IPS DF 4.7 (cell line): ENCODE measurements around the gene PUM2.
"Not testable (repeated sequence)": the region's sequence is repeated elsewhere in the genome, so short reads cannot be mapped to it uniquely, and the experiment has no call there.

Experiments
- DNase-seq: peaks from one replicate; pipeline ENCODE4 v3.0.0-alpha.2; 2013; ENCODE audit warnings: low spot score; ENCODE audit errors: extremely low read depth

PUM2 gene

DNA sequence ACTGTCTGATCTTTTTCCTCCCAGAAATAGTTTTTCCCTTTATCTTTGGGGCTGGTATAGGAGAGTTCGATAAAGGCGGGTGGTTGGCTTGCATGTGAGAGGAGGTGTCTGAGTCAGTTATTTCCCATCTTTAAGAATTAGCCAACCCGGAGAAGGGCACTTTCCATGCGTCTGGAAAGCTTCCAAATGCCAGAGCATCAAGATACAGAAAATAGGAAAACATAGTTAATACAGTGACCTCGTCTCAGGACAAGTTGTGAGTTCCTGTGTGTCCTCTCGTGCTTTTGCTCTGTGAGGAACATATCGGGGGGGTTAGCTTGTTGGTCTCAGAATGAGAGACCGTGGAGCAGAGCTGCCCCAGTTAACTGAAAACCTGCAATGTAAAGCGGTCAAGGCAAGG, 18.7 kb upstream of the PUM2 start:
- DNase-seq, result no peak

DNA sequence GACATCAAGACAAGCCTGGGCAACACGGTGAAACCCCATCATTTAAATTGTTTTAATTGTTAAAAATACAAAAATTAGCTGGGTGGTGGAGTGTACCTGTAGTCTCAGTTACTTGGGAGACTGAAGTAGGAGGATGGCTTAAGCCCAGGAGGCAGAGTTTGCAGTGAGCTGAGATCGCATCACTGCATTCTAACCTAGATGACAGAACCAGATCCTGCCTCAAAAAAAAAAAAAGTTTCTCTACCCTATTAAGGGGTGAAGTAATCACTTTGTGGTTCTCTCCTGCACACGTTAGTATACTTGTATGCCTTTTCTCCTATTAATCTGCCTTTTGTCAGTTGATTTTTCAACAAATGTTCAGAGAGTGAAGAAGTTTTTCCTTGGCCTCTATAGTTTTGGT, 18.1 kb upstream of the PUM2 start:
- no peak for DNase-seq

GRCh38 chr2:20367929-20368328, 17.3 kb upstream of the PUM2 start:
- not testable (repeated sequence) for DNase-seq

DNA sequence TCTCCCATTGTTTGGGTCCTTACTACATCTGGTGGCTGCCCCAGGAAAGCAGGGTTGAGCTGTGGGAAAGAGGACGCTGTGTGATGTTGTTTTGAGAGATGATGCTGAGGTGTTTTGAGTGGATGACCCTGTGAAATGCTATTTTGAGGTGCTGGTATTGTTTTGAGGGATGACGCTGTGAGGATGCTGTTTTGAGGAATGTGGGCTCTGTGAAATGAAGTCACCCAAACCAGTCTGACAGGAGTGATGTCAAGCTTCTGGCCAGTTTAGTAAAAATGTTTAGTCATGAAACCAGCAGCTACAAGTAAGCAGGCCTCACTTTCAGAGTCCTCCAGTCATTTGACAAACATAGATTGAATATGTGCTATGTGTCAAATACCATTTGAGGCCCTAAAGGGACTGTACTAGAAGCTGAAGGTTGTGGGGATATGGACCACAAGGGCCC, 16.1 kb upstream of the PUM2 start:
- DNase-seq, result no peak

DNA sequence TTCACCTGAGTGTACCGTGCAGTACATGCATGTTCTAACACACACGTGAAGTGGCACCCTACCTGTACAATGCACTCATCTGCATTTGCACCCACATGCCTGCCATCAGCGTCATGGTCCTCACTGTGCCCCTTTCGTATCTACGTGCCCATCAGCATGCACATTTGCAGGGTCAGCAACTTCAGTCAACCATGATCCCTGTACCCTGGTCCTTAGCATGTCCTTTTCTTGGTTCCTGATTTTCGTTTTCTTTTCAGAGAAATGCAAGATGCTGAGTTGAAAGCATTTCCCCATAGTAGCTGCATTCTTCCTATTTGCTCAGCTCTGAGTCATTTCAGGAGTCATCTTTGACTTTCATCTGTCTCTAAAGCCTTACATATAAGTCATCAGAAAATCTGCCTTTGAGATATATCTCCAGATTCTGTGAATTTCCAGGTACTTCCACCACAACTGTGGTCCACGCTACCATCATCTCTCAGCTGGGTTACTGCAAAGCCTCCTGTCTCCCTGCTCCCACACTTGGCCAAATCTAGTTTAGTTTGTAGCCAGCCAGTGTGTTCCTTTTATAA, 14.7 kb upstream of the PUM2 start:
- no peak for DNase-seq

DNA sequence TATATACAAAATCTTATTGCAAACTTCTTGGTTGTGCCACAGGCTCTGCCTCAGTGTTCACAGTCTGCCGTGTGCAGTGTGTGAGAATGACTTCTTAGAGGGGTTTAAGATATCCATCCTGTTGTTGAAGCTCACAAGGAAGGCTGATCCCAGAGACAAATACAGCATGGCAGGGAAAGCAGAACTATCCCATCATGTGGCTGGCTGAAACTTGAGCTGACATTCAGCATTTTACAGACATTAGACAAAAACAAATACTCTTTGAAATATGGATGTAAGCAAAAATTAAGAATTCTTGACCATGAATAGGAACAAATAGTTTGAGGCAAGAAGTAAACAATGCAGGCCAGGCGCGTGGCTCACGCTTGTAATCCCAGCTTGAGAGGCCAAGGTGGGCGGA, 12.9 kb upstream of the PUM2 start:
- DNase-seq, result no peak

- DNase-seq, result no peak
These were observed 12.2 kb upstream of the PUM2 start for GRCh38 chr2:20362701-20363435.

DNA sequence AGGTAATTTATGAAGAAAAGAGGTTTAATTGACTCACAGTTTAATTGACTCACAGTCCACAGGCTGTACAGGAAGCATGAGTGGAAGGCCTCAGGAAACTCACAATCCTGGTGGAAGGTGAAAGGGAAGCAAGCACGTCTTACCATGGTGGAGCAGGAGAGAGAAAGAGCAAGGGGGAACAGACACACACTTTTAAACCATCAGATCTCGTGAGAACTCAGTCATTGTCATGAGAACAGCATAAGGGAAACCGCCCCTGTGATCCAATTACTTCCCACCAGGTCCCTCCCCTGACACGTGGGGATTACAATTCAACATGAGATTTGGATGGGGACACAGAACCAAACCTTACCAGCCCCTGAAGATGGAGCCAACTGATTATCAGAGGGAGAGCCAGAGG, 11.2 kb upstream of the PUM2 start:
- DNase-seq, result no peak

DNA sequence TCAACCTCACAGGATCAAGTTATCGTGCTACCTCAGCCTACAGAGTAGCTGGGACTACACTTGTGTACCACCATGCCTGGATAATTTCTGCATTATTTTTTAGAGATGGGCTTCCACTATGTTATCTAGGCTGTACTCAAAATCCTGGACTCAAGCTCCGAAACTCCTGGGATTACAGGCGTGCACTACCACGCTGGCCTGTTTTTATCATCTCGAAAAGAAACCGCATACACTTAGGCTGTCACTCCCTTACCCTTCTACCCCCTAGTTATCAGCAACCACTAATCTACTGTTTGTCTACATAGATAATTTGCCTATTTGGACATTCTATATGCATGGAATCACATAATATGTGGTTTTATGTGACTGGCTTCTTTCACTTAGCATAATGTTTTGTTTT, 8.5 kb upstream of the PUM2 start:
- DNase-seq, result no peak

DNA sequence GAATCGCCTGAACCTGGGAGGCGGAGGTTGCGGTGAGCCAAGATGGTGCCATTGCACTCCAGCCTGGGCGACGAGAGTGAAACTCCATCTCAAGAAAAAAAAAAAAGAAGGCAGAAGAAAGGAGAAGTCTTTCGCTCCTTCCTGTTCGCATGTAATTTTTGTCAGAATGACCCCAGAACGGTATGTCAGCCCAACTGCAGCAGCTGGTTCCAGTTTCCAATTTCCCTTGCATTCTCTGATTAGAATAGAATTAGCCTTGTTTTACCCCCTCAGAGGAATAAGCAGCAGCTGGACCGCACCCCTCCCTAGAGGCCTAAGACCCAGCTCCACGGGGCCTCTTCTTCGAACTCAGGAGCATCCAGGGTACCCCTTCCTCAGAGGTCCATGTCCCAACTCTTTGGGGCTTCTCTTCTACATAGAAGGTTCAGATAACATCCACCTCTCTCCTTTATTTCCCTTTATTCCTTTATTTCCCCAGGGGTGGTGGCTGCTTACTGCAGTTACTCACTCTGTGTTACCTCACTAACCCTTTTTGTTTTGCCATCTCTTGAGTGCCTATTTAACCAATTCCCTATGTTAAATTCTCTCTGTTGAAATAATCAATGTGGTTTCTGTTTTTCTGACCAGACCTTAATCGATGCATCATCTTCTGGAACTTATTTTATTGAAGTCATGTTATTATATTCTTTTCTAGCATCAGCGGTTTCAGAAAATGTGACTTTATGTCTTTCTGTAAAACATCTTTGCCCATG, 7.2 kb upstream of the PUM2 start:
- no peak for DNase-seq

GRCh38 chr2:20356042-20356441, 5.4 kb upstream of the PUM2 start:
- DNase-seq, result no peak

DNA sequence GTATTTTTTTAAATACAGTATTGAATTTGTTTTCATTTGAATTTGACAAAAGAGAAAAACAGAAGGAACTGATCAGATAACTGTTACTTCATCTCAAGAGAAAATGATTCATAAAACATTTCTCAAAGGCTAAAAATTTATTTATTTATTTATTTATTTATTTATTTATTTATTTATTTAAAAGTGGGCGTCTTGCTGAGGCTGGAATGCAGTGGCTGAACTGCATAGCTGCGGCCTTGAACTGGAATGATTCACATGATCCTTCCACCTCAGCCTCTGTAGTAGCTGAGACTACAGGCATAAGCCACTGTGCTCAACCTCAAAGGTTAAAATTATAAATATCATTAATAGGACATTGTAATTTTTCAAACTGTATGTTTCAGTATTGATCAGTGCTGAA, 4.5 kb upstream of the PUM2 start:
- no peak for DNase-seq

DNA sequence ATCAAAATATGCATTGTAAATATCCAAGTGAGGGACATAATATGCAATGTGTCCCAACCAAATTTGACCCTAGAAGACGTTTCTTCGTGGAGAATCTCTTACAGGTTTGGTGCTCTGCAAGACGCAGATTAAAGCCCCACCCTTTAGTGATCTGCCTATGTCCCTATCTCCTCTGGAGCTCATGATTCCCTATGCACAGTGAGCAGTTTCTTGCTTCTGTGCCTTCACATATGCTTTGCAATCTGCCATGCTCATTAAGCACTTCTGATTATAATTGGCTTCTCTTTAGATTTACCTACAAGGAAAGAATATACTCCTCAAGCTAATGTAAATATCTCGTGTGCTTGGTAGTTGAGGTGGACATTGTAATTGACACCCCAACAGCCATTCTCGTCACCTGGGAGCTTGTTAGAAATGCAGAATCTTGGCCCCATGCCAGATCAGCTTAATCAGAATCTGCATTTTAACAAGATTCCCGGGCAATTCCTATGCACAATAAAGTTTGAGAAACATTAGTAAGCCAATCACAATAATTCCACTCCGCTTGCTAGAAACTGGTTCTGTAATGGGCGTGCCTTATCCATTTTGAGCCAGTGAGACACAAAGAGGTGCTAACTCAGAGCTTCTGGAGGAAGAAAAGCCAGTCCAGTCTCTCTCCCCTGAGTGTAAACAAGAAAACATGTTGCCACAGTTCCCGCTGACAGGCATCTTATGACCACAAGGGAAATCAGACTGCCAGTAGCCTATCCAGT, 2.8 kb upstream of the PUM2 start:
- no peak for DNase-seq

- DNase-seq, result no peak
These were observed 2.1 kb upstream of the PUM2 start for GRCh38 chr2:20352581-20353216.

- DNase-seq, result no peak
These were observed 1.6 kb upstream of the PUM2 start for GRCh38 chr2:20352230-20352578.

DNA sequence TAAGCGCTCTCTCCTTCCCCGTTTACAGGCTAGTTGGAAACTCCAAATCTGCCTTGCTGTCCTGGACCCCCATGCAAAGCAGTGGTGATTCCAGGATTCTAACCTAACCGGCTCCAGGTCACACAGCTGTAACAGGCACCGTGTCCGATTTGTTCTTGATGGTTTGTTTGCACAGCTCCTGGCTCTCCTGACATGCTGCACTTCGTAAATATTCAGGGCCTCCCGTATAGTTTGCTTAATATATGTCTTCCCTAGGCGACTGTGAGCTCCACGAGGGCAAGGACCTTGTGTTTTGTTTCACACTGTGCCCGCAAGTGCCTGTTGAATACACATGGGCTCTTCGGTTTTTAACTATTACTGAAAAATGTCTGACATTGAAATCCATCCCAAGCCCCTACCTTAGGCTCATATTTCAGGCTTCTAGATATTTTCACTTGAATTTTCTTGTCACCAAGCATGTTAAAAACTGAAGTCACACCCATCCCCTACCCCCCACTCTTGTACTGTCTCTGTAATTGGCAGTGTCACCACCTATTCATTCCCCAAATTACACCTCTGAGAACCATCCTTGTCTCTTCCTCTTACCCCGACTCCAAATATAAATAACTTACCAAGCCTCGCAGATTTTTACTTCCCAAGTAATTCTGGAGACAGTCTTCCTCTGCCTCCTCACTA, 1.0 kb upstream of the PUM2 start:
- no peak for DNase-seq

DNA sequence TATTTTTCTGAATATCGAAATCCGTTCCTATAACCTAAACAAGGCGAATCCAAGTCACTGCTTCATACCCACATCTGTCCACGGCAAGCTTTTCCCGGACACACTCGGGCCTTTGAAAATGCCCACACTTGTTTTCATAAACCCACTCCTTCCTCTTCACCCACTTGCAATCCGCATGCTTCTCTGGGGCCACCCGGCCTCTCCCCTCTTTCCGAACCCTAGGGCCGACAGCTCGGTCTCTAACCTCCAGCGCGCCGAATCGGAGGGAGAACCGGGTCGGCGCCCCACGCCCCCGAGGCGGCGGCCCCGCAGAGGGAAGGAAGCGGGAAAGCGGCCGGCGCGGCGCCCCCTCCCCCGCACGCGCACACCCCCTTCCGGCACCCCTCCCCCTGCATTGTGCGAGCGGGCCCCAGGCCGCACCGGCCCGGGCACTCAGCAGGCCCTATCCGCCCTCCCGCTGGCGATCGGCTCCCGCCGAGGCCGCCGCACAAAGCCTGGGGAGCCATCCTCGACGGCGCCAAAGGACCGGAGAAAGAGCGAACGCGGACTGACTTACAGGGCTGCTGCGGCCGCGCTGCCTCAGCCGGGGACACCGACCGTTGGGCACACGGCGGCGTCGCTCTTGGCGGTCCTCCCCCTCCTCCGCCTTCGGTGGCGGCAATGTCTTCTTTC, 467 bp downstream of the PUM2 start:
- DNase-seq, result no peak

- no peak for DNase-seq
These were observed 1.1 kb downstream of the PUM2 start for GRCh38 chr2:20349513-20349921.

GRCh38 chr2:20348542-20348941, 2.1 kb downstream of the PUM2 start:
- no peak for DNase-seq

GRCh38 chr2:20346565-20347381, 3.9 kb downstream of the PUM2 start:
- DNase-seq, result no peak
